ENCODE results near the gene ZNF391. TPM values are rescaled to one million over a fixed set of nuclear protein-coding genes. Genes with fewer than 3 reads are reported as not detected.

The ZNF391 gene
- total RNA-seq, 3 donors from 2014 or later = 2.1 to 5.9 (median 5.2) TPM

DNA sequence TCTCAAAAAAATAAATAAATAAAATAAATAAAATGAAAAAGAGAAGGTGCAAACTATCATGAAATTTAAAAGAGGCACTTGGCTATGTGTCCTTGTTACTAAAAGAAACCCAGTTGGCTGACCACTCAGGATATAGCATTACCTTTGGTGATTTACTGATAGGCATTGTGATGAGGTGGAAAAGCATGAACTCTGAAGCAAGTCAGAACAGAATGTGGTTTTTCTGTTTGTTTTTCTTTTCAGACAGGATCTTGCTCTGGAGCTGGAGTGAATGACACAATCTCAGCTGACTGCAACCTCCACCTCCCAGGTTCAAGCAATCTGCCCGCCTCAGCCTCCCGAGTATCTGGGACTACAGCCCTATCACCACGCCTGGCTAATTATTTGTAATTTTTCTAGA lies 52.4 kb downstream of the ZNF391 start:
- peaks cover 2 to 11% of the 10 kb centered on the region in 2 donors for H3K9me3 ChIP-seq

GRCh38 chr6:27442932-27443331 lies 54.4 kb downstream of the ZNF391 start:
- DNase-seq (ENCODE audit: low spot score in 2 of 2) = no peak
- Histone ChIP-seq H3K9me3 (peaks cover 14 to 19% of the 10 kb centered on the region in 2 donors), H3K4me1 (no peaks in the 10 kb centered on the region), H3K27me3 (no peaks in the 10 kb centered on the region), H3K4me3 (no peak overlapping the region), H3K36me3 (no peaks in the 10 kb centered on the region), H3K27ac (no peak overlapping the region)
- no peak for TF ChIP-seq CTCF (IDR thresholded peaks at IDR 0.05)
- TF ChIP-seq POLR2A (IDR thresholded peaks at IDR 0.05) = no peak
- TF ChIP-seq POLR2AphosphoS5 (IDR thresholded peaks at IDR 0.05) = no peak
- intact Hi-C loops (cut with DNase I; ENCODE audit: low total_unique reads) = no loop called here

More for the DNA sequence above, 52.4 kb downstream of the ZNF391 start:
- no peak overlapping the region for H3K4me3 ChIP-seq
- no peak for TF ChIP-seq POLR2A (IDR thresholded peaks at IDR 0.05)
- no peak for TF ChIP-seq CTCF (IDR thresholded peaks at IDR 0.05)
- TF ChIP-seq POLR2AphosphoS5 (IDR thresholded peaks at IDR 0.05) = no peak
- no peak for DNase-seq (ENCODE audit: low spot score in 2 of 2)
- H3K4me1 ChIP-seq = no peaks in the 10 kb centered on the region
- no peak overlapping the region for H3K27ac ChIP-seq
- H3K27me3 ChIP-seq = no peaks in the 10 kb centered on the region
- H3K36me3 ChIP-seq = no peaks in the 10 kb centered on the region
- intact Hi-C loops (cut with DNase I; ENCODE audit: low total_unique reads) = no loop called here

DNA sequence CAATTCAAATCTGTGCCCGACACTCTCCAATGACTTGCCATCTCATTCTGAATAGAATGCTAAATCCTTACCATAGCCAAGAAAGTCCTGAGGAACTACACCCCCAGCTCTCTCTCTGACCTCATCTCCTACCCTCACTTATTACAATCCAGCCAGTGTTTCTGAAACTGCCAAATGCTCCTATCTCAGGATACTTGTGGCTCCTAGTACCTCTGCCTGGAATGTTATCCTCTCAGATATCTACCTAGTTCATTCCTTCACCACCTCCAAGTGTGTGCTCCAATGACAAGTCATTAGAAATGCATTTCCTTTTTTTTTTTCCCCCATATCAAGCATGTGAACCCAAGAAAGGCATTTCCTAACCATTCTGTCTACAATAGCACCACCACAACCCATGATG lies 59.9 kb downstream of the ZNF391 start:
- intact Hi-C loops (cut with DNase I; ENCODE audit: low total_unique reads) = no loop called here
- TF ChIP-seq POLR2A (IDR thresholded peaks at IDR 0.05) = no peak
- TF ChIP-seq POLR2AphosphoS5 (IDR thresholded peaks at IDR 0.05) = no peak
- no peak for TF ChIP-seq CTCF (IDR thresholded peaks at IDR 0.05)
- no peak overlapping the region for H3K4me3 ChIP-seq
- no peak overlapping the region for H3K27ac ChIP-seq
- peaks cover 14% of the 10 kb centered on the region for H3K36me3 ChIP-seq
- H3K4me1 ChIP-seq = no peaks in the 10 kb centered on the region
- no peak for DNase-seq (ENCODE audit: low spot score in 2 of 2)
- no peaks in the 10 kb centered on the region for H3K27me3 ChIP-seq
- peaks cover 36 to 68% of the 10 kb centered on the region in 2 donors for H3K9me3 ChIP-seq

- TF ChIP-seq POLR2A (IDR thresholded peaks at IDR 0.05) = no peak
- no peak for TF ChIP-seq CTCF (IDR thresholded peaks at IDR 0.05)
- TF ChIP-seq POLR2AphosphoS5 (IDR thresholded peaks at IDR 0.05) = no peak
- no peak overlapping the region for H3K27ac ChIP-seq
- no peak for DNase-seq (ENCODE audit: low spot score in 2 of 2)
- H3K27me3 ChIP-seq = no peaks in the 10 kb centered on the region
- H3K4me3 ChIP-seq = no peak overlapping the region
- H3K4me1 ChIP-seq = no peaks in the 10 kb centered on the region
- peaks cover 32% of the 10 kb centered on the region for H3K36me3 ChIP-seq
- H3K9me3 ChIP-seq = peaks cover 31 to 81% of the 10 kb centered on the region in 2 donors
- intact Hi-C loops (cut with DNase I; ENCODE audit: low total_unique reads) = no loop called here
These were observed 63.3 kb downstream of the ZNF391 start for GRCh38 chr6:27451660-27452390.

DNA sequence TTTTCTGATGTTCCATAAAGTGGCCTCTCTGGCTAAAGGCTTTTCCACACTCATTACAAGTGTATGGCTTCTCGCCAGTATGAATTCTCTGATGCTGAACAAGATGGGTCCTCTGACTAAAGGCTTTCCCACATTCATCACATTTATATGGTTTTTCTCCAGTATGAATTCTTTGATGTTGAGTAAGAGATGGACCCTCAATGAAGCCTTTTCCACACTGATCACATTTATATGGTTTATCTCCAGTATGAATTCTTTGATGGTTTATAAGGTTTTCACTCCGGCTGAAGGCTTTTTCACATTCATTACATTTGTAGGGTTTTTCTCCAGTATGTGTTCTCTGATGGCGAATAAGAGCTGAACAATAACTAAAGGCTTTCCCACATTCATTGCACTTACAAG lies 63.9 kb downstream of the ZNF391 start:
- no peak overlapping the region for H3K4me3 ChIP-seq
- no peak for TF ChIP-seq POLR2AphosphoS5 (IDR thresholded peaks at IDR 0.05)
- TF ChIP-seq CTCF (IDR thresholded peaks at IDR 0.05) = no peak
- no peak for TF ChIP-seq POLR2A (IDR thresholded peaks at IDR 0.05)
- no peaks in the 10 kb centered on the region for H3K4me1 ChIP-seq
- H3K27me3 ChIP-seq = no peaks in the 10 kb centered on the region
- peaks cover 31 to 83% of the 10 kb centered on the region in 2 donors for H3K9me3 ChIP-seq
- intact Hi-C loops (cut with DNase I; ENCODE audit: low total_unique reads) = no loop called here
- DNase-seq (ENCODE audit: low spot score in 2 of 2) = no peak
- H3K36me3 ChIP-seq = peaks cover 32% of the 10 kb centered on the region
- H3K27ac ChIP-seq = no peak overlapping the region
